Upper lobe of left lung (tissue), 4 donors: ENCODE results near the gene FRAS1.

Experiments used
- POLR2A ChIP-seq, 4 donors: fragments of 450-650 bp; IDR thresholded peaks; one replicate each; pipeline ENCODE4 v1.5.1; 2016 to 2017; ENCODE audit warnings: antibody characterized with exemption in 4 of 4, mild to moderate bottlenecking in 2 of 4
- POLR2AphosphoS5 ChIP-seq, 2 donors: sonication (generic); formaldehyde crosslinking; IDR thresholded peaks; one replicate each; pipeline ENCODE4 v1.5.1; 2017; ENCODE audit warnings: antibody characterized with exemption in 2 of 2
- TF ChIP-seq, protein P1 (sequence below), 6 experiments: fragments of 450-650 bp in 4 of 6; fragments of 200-600 bp in 2 of 6; sonication (generic) in 2 of 6; IDR thresholded peaks; one replicate each; pipeline ENCODE4 v1.5.1; 2016 to 2019; ENCODE audit warnings: antibody characterized with exemption in 6 of 6

DNA sequence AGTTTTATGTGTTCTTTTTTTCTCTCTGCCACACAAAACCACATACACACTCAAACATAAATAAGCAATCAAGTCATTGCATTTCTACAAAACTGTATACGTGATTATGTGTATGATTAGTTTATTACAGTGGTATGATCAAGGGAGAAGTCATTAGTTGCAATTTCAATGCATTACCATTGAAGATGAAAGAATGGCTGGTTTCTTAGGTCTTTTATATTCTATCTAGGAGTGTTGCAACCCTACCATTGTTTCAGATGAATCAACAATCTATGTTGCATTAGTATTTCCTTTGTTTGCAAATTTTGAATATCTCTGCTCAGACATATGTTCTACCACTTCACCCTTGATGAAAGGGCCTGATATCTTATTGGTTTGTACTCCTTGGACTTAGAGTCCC is 501.3 kb downstream of the FRAS1 start:
- no peak for TF ChIP-seq POLR2A (IDR thresholded peaks at IDR 0.05)
- TF ChIP-seq, protein P1, sequence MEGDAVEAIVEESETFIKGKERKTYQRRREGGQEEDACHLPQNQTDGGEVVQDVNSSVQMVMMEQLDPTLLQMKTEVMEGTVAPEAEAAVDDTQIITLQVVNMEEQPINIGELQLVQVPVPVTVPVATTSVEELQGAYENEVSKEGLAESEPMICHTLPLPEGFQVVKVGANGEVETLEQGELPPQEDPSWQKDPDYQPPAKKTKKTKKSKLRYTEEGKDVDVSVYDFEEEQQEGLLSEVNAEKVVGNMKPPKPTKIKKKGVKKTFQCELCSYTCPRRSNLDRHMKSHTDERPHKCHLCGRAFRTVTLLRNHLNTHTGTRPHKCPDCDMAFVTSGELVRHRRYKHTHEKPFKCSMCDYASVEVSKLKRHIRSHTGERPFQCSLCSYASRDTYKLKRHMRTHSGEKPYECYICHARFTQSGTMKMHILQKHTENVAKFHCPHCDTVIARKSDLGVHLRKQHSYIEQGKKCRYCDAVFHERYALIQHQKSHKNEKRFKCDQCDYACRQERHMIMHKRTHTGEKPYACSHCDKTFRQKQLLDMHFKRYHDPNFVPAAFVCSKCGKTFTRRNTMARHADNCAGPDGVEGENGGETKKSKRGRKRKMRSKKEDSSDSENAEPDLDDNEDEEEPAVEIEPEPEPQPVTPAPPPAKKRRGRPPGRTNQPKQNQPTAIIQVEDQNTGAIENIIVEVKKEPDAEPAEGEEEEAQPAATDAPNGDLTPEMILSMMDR (IDR thresholded peaks at IDR 0.05), result no peak
- no peak for TF ChIP-seq POLR2AphosphoS5 (IDR thresholded peaks at IDR 0.05)
